OCI-M1 (cell line): ENCODE measurements around the gene CDC42BPB.

Experiments used
- DNase-seq: peaks from one replicate; lab custom pipeline; 2025; lab: John Stamatoyannopoulos, UW

Gene CDC42BPB

GRCh38 chr14:102911991-102912761, 145.2 kb downstream of the CDC42BPB start:
- no peak for DNase-seq

GRCh38 chr14:102911541-102911951, 145.8 kb downstream of the CDC42BPB start:
- no peak for DNase-seq

GRCh38 chr14:102910442-102910841, 146.9 kb downstream of the CDC42BPB start:
- no peak for DNase-seq

- DNase-seq, result no peak
Observed at GRCh38 chr14:102909911-102910310, 147.4 kb downstream of the CDC42BPB start.

- DNase-seq, result no peak
Observed at GRCh38 chr14:102909462-102909861, 147.9 kb downstream of the CDC42BPB start.

GRCh38 chr14:102908766-102909455, 148.4 kb downstream of the CDC42BPB start:
- no peak for DNase-seq

GRCh38 chr14:102907980-102908730, 149.2 kb downstream of the CDC42BPB start:
- no peak for DNase-seq

GRCh38 chr14:102907303-102907844, 150.0 kb downstream of the CDC42BPB start:
- no peak for DNase-seq

- no peak for DNase-seq
Observed at GRCh38 chr14:102906616-102907302, 150.6 kb downstream of the CDC42BPB start.

- DNase-seq, result no peak
Observed at GRCh38 chr14:102905116-102906108, 151.9 kb downstream of the CDC42BPB start.

GRCh38 chr14:102903889-102904512, 153.3 kb downstream of the CDC42BPB start:
- no peak for DNase-seq

GRCh38 chr14:102903248-102903888, 154.0 kb downstream of the CDC42BPB start:
- no peak for DNase-seq

GRCh38 chr14:102902523-102903247, 154.7 kb downstream of the CDC42BPB start:
- no peak for DNase-seq

GRCh38 chr14:102902086-102902485, 155.3 kb downstream of the CDC42BPB start:
- DNase-seq, result no peak

- DNase-seq, result no peak
Observed at GRCh38 chr14:102901633-102902032, 155.7 kb downstream of the CDC42BPB start.

- DNase-seq, result no peak
Observed at GRCh38 chr14:102900631-102901571, 156.4 kb downstream of the CDC42BPB start.

GRCh38 chr14:102899516-102899900, 157.8 kb downstream of the CDC42BPB start:
- DNase-seq, result no peak
